H9 (cell line): ENCODE results near the gene ADAMTS2. TPM values are rescaled to one million over a fixed set of nuclear protein-coding genes. Genes with fewer than 3 reads are reported as not detected.

Experiments
- DNase-seq: peaks from one replicate; pipeline ENCODE4 v3.0.0-alpha.2; 2017
- H2AFZ ChIP-seq: one replicate; pipeline ENCODE4 v1.6.1; 2013; ENCODE audit warnings: mild to moderate bottlenecking, low read length, control low read depth, moderate library complexity
- H2AK5ac ChIP-seq: 2 replicates; pipeline ENCODE4 v1.6.1; 2013; ENCODE audit warnings: low read length, control low read depth, mixed read lengths; ENCODE audit not compliant: insufficient read length
- H2BK120ac ChIP-seq: one replicate; pipeline ENCODE4 v1.6.1; 2013; ENCODE audit warnings: low read depth, mild to moderate bottlenecking, low read length, control low read depth, inconsistent platforms; ENCODE audit not compliant: poor library complexity, severe bottlenecking
- H2BK12ac ChIP-seq: 2 replicates; pipeline ENCODE4 v1.6.1; 2013; ENCODE audit warnings: low read length, control low read depth, mixed read lengths, low read depth; ENCODE audit not compliant: insufficient read length
- H2BK15ac ChIP-seq: 2 replicates; pipeline ENCODE4 v1.6.1; 2013; ENCODE audit warnings: low read depth, low read length, control low read depth
- H2BK20ac ChIP-seq: one replicate; pipeline ENCODE4 v1.6.1; 2013; ENCODE audit warnings: low read depth, mild to moderate bottlenecking, low read length, control low read depth, inconsistent platforms; ENCODE audit not compliant: poor library complexity, severe bottlenecking
- H2BK5ac ChIP-seq: 2 replicates; pipeline ENCODE4 v1.6.1; 2013; ENCODE audit warnings: low read length, control low read depth, mixed read lengths; ENCODE audit not compliant: insufficient read length
- H3K14ac ChIP-seq: 2 replicates; pipeline ENCODE4 v1.6.1; 2013; ENCODE audit warnings: low read length, control low read depth; ENCODE audit not compliant: insufficient read depth
- H3K18ac ChIP-seq: 2 replicates; pipeline ENCODE4 v1.6.1; 2013; ENCODE audit warnings: low read depth, mild to moderate bottlenecking, mixed read lengths, low read length, control low read depth; ENCODE audit not compliant: insufficient read length
- H3K23ac ChIP-seq: 2 replicates; pipeline ENCODE4 v1.6.1; 2013; ENCODE audit warnings: low read length, control low read depth, mixed read lengths, low read depth; ENCODE audit not compliant: insufficient read length
- H3K23me2 ChIP-seq: 2 replicates; pipeline ENCODE4 v1.6.1; 2013; ENCODE audit warnings: low read depth, mild to moderate bottlenecking, mixed read lengths, low read length, control low read depth; ENCODE audit not compliant: insufficient read length, poor library complexity, severe bottlenecking
- H3K27ac ChIP-seq: 2 replicates; pipeline ENCODE4 v1.5.1; 2013; ENCODE audit warnings: low read length, control low read depth, mixed read lengths, low read depth; ENCODE audit not compliant: insufficient read length
- H3K27me3 ChIP-seq: 2 replicates; pipeline ENCODE4 v1.6.1; 2013; ENCODE audit warnings: low read length, control low read depth, inconsistent platforms; ENCODE audit not compliant: insufficient read depth
- H3K4ac ChIP-seq: 2 replicates; pipeline ENCODE4 v1.6.1; 2013; ENCODE audit warnings: low read depth, mild to moderate bottlenecking, control low read depth, inconsistent platforms, low read length, moderate library complexity
- H3K4me1 ChIP-seq: 2 replicates; pipeline ENCODE4 v1.6.1; 2013; ENCODE audit warnings: low read length, control low read depth, inconsistent platforms; ENCODE audit not compliant: insufficient read depth
- H3K4me2 ChIP-seq: 2 replicates; pipeline ENCODE4 v1.6.1; 2013; ENCODE audit warnings: low read length, control low read depth, mixed read lengths; ENCODE audit not compliant: insufficient read length, insufficient read depth
- H3K56ac ChIP-seq: 2 replicates; pipeline ENCODE4 v1.6.1; 2013; ENCODE audit warnings: low read depth, mild to moderate bottlenecking, mixed read lengths, low read length, control low read depth; ENCODE audit not compliant: insufficient read length
- H3K79me1 ChIP-seq: 2 replicates; pipeline ENCODE4 v1.6.1; 2013; ENCODE audit warnings: low read depth, mild to moderate bottlenecking, moderate library complexity, low read length, control low read depth, inconsistent platforms; ENCODE audit not compliant: insufficient read depth, poor library complexity, severe bottlenecking
- H3K79me2 ChIP-seq: 2 replicates; pipeline ENCODE4 v1.6.1; 2013; ENCODE audit warnings: low read length, control low read depth, inconsistent platforms; ENCODE audit not compliant: insufficient read depth
- H3K9ac ChIP-seq: 2 replicates; pipeline ENCODE4 v1.6.1; 2013; ENCODE audit warnings: low read length, control low read depth, mixed read lengths; ENCODE audit not compliant: insufficient read length; ENCODE audit errors: extremely low read depth
- H3K9me3 ChIP-seq: one replicate; pipeline ENCODE4 v1.6.1; 2013; ENCODE audit warnings: low read depth, low read length, inconsistent platforms; ENCODE audit not compliant: control insufficient read depth
- H3T11ph ChIP-seq: one replicate; pipeline ENCODE4 v1.6.1; 2013; ENCODE audit warnings: mild to moderate bottlenecking, low read length, control low read depth, inconsistent platforms
- H4K20me1 ChIP-seq: one replicate; pipeline ENCODE4 v1.6.1; 2013; ENCODE audit not compliant: control insufficient read depth, insufficient read length, insufficient read depth
- H4K5ac ChIP-seq: 2 replicates; pipeline ENCODE4 v1.6.1; 2013; ENCODE audit warnings: low read depth, mild to moderate bottlenecking, mixed read lengths, low read length, control low read depth; ENCODE audit not compliant: insufficient read length
- H4K8ac ChIP-seq: replicated peaks from 2 replicates; pipeline ENCODE4 v1.6.1; 2013; ENCODE audit warnings: low read length, control low read depth, mixed read lengths, low read depth; ENCODE audit not compliant: insufficient read length
- H4K91ac ChIP-seq: 2 replicates; pipeline ENCODE4 v1.6.1; 2013; ENCODE audit warnings: low read depth, mild to moderate bottlenecking, moderate library complexity, mixed read lengths, low read length, control low read depth; ENCODE audit not compliant: insufficient read length
- H3K27ac Mint-ChIP-seq, 3 experiments: 2 replicates in 2 of 3; 3 replicates in 1 of 3; pipeline ENCODE4 v1.8.0; 2020 to 2021; ENCODE audit warnings: mixed read lengths in 3 of 3, mild to moderate bottlenecking in 1 of 3, moderate library complexity in 1 of 3
- H3K27me3 Mint-ChIP-seq: 2 replicates; pipeline ENCODE4 v1.8.0; 2021; ENCODE audit warnings: low read depth, mild to moderate bottlenecking, moderate library complexity, mixed read lengths
- H3K36me3 Mint-ChIP-seq, 3 experiments: 2 replicates in 2 of 3; 3 replicates in 1 of 3; pipeline ENCODE4 v1.8.0; 2020 to 2021; ENCODE audit warnings: low read depth in 3 of 3, mixed read lengths in 3 of 3; ENCODE audit not compliant: insufficient read depth in 1 of 3
- H3K4me1 Mint-ChIP-seq, 2 experiments: 2 replicates each; pipeline ENCODE4 v1.8.0; 2020; ENCODE audit warnings: mixed read lengths in 2 of 2
- H3K4me3 Mint-ChIP-seq, 2 experiments: 2 replicates in 1 of 2; 3 replicates in 1 of 2; pipeline ENCODE4 v1.8.0; 2020 to 2021; ENCODE audit warnings: mild to moderate bottlenecking in 2 of 2, mixed read lengths in 2 of 2, moderate library complexity in 1 of 2
- H3K9me3 Mint-ChIP-seq, 2 experiments: 2 replicates in 1 of 2; 3 replicates in 1 of 2; pipeline ENCODE4 v1.8.0; 2020; ENCODE audit warnings: mild to moderate bottlenecking in 2 of 2, mixed read lengths in 2 of 2, moderate library complexity in 1 of 2
- WGBS: extraction: QIAGEN DNeasy Blood & Tissue Kit; methylation state at CpG from one replicate; pipeline ENCODE4 v1.1.7; 2013; ENCODE audit warnings: missing lambda C conversion rate, low lambda C conversion rate, mixed read lengths; ENCODE audit not compliant: insufficient read length; ENCODE audit errors: extremely low coverage; 5-methylcytosine and 5-hydroxymethylcytosine counted together
- total RNA-seq: library from RNA; stranded (reverse); gene quantifications from 2 replicates; pipeline ENCODE4 v1.2.1, GENCODE V29; 2021
- TF ChIP-seq, protein P1 (sequence below): fragments of 200-600 bp; sonication (generic); conservative IDR thresholded peaks from 3 replicates; pipeline ENCODE4 v1.8.0; 2021; ENCODE audit warnings: antibody characterized with exemption, mild to moderate bottlenecking

The ADAMTS2 gene
- total RNA-seq, 1 experiment from 2014 or later: 5.4 TPM

- no peaks in the 10 kb centered on the region for H3K4me1 ChIP-seq
- H3K79me2 ChIP-seq: no peaks in the 10 kb centered on the region
- H4K8ac ChIP-seq: no peak overlapping the region
- no peak for DNase-seq
- H3K27me3 ChIP-seq: peaks cover 9% of the 10 kb centered on the region; the same call in 1 of the 2 replicates
- no peak overlapping the region for H3K4me3 Mint-ChIP-seq
- peaks cover 29% of the 10 kb centered on the region for H3K27me3 Mint-ChIP-seq
- no peak overlapping the region for H3T11ph ChIP-seq
- no peak overlapping the region for H3K27ac ChIP-seq
- no peak overlapping the region for H4K91ac ChIP-seq
- H3K4me1 Mint-ChIP-seq: peaks cover 8 to 42% of the 10 kb centered on the region in 2 experiments
- H2AFZ ChIP-seq: no peak overlapping the region
- H3K14ac ChIP-seq: no peak overlapping the region
- H2BK120ac ChIP-seq: no peak overlapping the region
- no peak overlapping the region for H2BK12ac ChIP-seq
- TF ChIP-seq, protein P1, sequence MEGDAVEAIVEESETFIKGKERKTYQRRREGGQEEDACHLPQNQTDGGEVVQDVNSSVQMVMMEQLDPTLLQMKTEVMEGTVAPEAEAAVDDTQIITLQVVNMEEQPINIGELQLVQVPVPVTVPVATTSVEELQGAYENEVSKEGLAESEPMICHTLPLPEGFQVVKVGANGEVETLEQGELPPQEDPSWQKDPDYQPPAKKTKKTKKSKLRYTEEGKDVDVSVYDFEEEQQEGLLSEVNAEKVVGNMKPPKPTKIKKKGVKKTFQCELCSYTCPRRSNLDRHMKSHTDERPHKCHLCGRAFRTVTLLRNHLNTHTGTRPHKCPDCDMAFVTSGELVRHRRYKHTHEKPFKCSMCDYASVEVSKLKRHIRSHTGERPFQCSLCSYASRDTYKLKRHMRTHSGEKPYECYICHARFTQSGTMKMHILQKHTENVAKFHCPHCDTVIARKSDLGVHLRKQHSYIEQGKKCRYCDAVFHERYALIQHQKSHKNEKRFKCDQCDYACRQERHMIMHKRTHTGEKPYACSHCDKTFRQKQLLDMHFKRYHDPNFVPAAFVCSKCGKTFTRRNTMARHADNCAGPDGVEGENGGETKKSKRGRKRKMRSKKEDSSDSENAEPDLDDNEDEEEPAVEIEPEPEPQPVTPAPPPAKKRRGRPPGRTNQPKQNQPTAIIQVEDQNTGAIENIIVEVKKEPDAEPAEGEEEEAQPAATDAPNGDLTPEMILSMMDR: no peak
- peaks cover 6% of the 10 kb centered on the region for H3K23me2 ChIP-seq
- H3K9ac ChIP-seq: no peak overlapping the region
- no peak overlapping the region for H3K27ac Mint-ChIP-seq
- no peak overlapping the region for H2BK5ac ChIP-seq
- no peak overlapping the region for H2AK5ac ChIP-seq
- no peaks in the 10 kb centered on the region for H3K36me3 Mint-ChIP-seq
- H4K5ac ChIP-seq: no peak overlapping the region
- no peak overlapping the region for H3K4me2 ChIP-seq
- WGBS: no CpG with 5 or more reads among the region's 6 CpGs
- H3K23ac ChIP-seq: no peak overlapping the region
- no peak overlapping the region for H3K56ac ChIP-seq
- H3K18ac ChIP-seq: no peak overlapping the region
- H2BK20ac ChIP-seq: no peak overlapping the region
- peaks cover 0 to 3% of the 10 kb centered on the region in 2 experiments; a peak in 2 of 5 replicates for H3K9me3 Mint-ChIP-seq
- H3K9me3 ChIP-seq: no peaks in the 10 kb centered on the region
- H3K79me1 ChIP-seq: no peaks in the 10 kb centered on the region
- H3K4ac ChIP-seq: no peak overlapping the region
- H4K20me1 ChIP-seq: no peaks in the 10 kb centered on the region
- H2BK15ac ChIP-seq: no peak overlapping the region
These were observed 17.0 kb downstream of the ADAMTS2 start for GRCh38 chr5:179328291-179328690.
